H9 (cell line): ENCODE results near the gene ACTN4. TPM values are rescaled to one million over a fixed set of nuclear protein-coding genes. Genes with fewer than 3 reads are reported as not detected.

Source experiments
- DNase-seq: peaks from one replicate; pipeline ENCODE4 v3.0.0-alpha.2; 2017
- H2AFZ ChIP-seq: one replicate; pipeline ENCODE4 v1.6.1; 2013; ENCODE audit warnings: mild to moderate bottlenecking, low read length, control low read depth, moderate library complexity
- H2AK5ac ChIP-seq: 2 replicates; pipeline ENCODE4 v1.6.1; 2013; ENCODE audit warnings: low read length, control low read depth, mixed read lengths; ENCODE audit not compliant: insufficient read length
- H2BK120ac ChIP-seq: one replicate; pipeline ENCODE4 v1.6.1; 2013; ENCODE audit warnings: low read depth, mild to moderate bottlenecking, low read length, control low read depth, inconsistent platforms; ENCODE audit not compliant: poor library complexity, severe bottlenecking
- H2BK12ac ChIP-seq: 2 replicates; pipeline ENCODE4 v1.6.1; 2013; ENCODE audit warnings: low read length, control low read depth, mixed read lengths, low read depth; ENCODE audit not compliant: insufficient read length
- H2BK15ac ChIP-seq: 2 replicates; pipeline ENCODE4 v1.6.1; 2013; ENCODE audit warnings: low read depth, low read length, control low read depth
- H2BK20ac ChIP-seq: one replicate; pipeline ENCODE4 v1.6.1; 2013; ENCODE audit warnings: low read depth, mild to moderate bottlenecking, low read length, control low read depth, inconsistent platforms; ENCODE audit not compliant: poor library complexity, severe bottlenecking
- H2BK5ac ChIP-seq: 2 replicates; pipeline ENCODE4 v1.6.1; 2013; ENCODE audit warnings: low read length, control low read depth, mixed read lengths; ENCODE audit not compliant: insufficient read length
- H3K14ac ChIP-seq: 2 replicates; pipeline ENCODE4 v1.6.1; 2013; ENCODE audit warnings: low read length, control low read depth; ENCODE audit not compliant: insufficient read depth
- H3K18ac ChIP-seq: 2 replicates; pipeline ENCODE4 v1.6.1; 2013; ENCODE audit warnings: low read depth, mild to moderate bottlenecking, mixed read lengths, low read length, control low read depth; ENCODE audit not compliant: insufficient read length
- H3K23ac ChIP-seq: 2 replicates; pipeline ENCODE4 v1.6.1; 2013; ENCODE audit warnings: low read length, control low read depth, mixed read lengths, low read depth; ENCODE audit not compliant: insufficient read length
- H3K23me2 ChIP-seq: 2 replicates; pipeline ENCODE4 v1.6.1; 2013; ENCODE audit warnings: low read depth, mild to moderate bottlenecking, mixed read lengths, low read length, control low read depth; ENCODE audit not compliant: insufficient read length, poor library complexity, severe bottlenecking
- H3K27ac ChIP-seq: 2 replicates; pipeline ENCODE4 v1.5.1; 2013; ENCODE audit warnings: low read length, control low read depth, mixed read lengths, low read depth; ENCODE audit not compliant: insufficient read length
- H3K27me3 ChIP-seq: 2 replicates; pipeline ENCODE4 v1.6.1; 2013; ENCODE audit warnings: low read length, control low read depth, inconsistent platforms; ENCODE audit not compliant: insufficient read depth
- H3K4ac ChIP-seq: 2 replicates; pipeline ENCODE4 v1.6.1; 2013; ENCODE audit warnings: low read depth, mild to moderate bottlenecking, control low read depth, inconsistent platforms, low read length, moderate library complexity
- H3K4me1 ChIP-seq: 2 replicates; pipeline ENCODE4 v1.6.1; 2013; ENCODE audit warnings: low read length, control low read depth, inconsistent platforms; ENCODE audit not compliant: insufficient read depth
- H3K4me2 ChIP-seq: 2 replicates; pipeline ENCODE4 v1.6.1; 2013; ENCODE audit warnings: low read length, control low read depth, mixed read lengths; ENCODE audit not compliant: insufficient read length, insufficient read depth
- H3K56ac ChIP-seq: 2 replicates; pipeline ENCODE4 v1.6.1; 2013; ENCODE audit warnings: low read depth, mild to moderate bottlenecking, mixed read lengths, low read length, control low read depth; ENCODE audit not compliant: insufficient read length
- H3K79me1 ChIP-seq: 2 replicates; pipeline ENCODE4 v1.6.1; 2013; ENCODE audit warnings: low read depth, mild to moderate bottlenecking, moderate library complexity, low read length, control low read depth, inconsistent platforms; ENCODE audit not compliant: insufficient read depth, poor library complexity, severe bottlenecking
- H3K79me2 ChIP-seq: 2 replicates; pipeline ENCODE4 v1.6.1; 2013; ENCODE audit warnings: low read length, control low read depth, inconsistent platforms; ENCODE audit not compliant: insufficient read depth
- H3K9ac ChIP-seq: 2 replicates; pipeline ENCODE4 v1.6.1; 2013; ENCODE audit warnings: low read length, control low read depth, mixed read lengths; ENCODE audit not compliant: insufficient read length; ENCODE audit errors: extremely low read depth
- H3K9me3 ChIP-seq: one replicate; pipeline ENCODE4 v1.6.1; 2013; ENCODE audit warnings: low read depth, low read length, inconsistent platforms; ENCODE audit not compliant: control insufficient read depth
- H3T11ph ChIP-seq: one replicate; pipeline ENCODE4 v1.6.1; 2013; ENCODE audit warnings: mild to moderate bottlenecking, low read length, control low read depth, inconsistent platforms
- H4K20me1 ChIP-seq: one replicate; pipeline ENCODE4 v1.6.1; 2013; ENCODE audit not compliant: control insufficient read depth, insufficient read length, insufficient read depth
- H4K5ac ChIP-seq: 2 replicates; pipeline ENCODE4 v1.6.1; 2013; ENCODE audit warnings: low read depth, mild to moderate bottlenecking, mixed read lengths, low read length, control low read depth; ENCODE audit not compliant: insufficient read length
- H4K8ac ChIP-seq: replicated peaks from 2 replicates; pipeline ENCODE4 v1.6.1; 2013; ENCODE audit warnings: low read length, control low read depth, mixed read lengths, low read depth; ENCODE audit not compliant: insufficient read length
- H4K91ac ChIP-seq: 2 replicates; pipeline ENCODE4 v1.6.1; 2013; ENCODE audit warnings: low read depth, mild to moderate bottlenecking, moderate library complexity, mixed read lengths, low read length, control low read depth; ENCODE audit not compliant: insufficient read length
- H3K27ac Mint-ChIP-seq, 3 experiments: 2 replicates in 2 of 3; 3 replicates in 1 of 3; pipeline ENCODE4 v1.8.0; 2020 to 2021; ENCODE audit warnings: mixed read lengths in 3 of 3, mild to moderate bottlenecking in 1 of 3, moderate library complexity in 1 of 3
- H3K27me3 Mint-ChIP-seq: 2 replicates; pipeline ENCODE4 v1.8.0; 2021; ENCODE audit warnings: low read depth, mild to moderate bottlenecking, moderate library complexity, mixed read lengths
- H3K36me3 Mint-ChIP-seq, 3 experiments: 2 replicates in 2 of 3; 3 replicates in 1 of 3; pipeline ENCODE4 v1.8.0; 2020 to 2021; ENCODE audit warnings: low read depth in 3 of 3, mixed read lengths in 3 of 3; ENCODE audit not compliant: insufficient read depth in 1 of 3
- H3K4me1 Mint-ChIP-seq, 2 experiments: 2 replicates each; pipeline ENCODE4 v1.8.0; 2020; ENCODE audit warnings: mixed read lengths in 2 of 2
- H3K4me3 Mint-ChIP-seq, 2 experiments: 2 replicates in 1 of 2; 3 replicates in 1 of 2; pipeline ENCODE4 v1.8.0; 2020 to 2021; ENCODE audit warnings: mild to moderate bottlenecking in 2 of 2, mixed read lengths in 2 of 2, moderate library complexity in 1 of 2
- H3K9me3 Mint-ChIP-seq, 2 experiments: 2 replicates in 1 of 2; 3 replicates in 1 of 2; pipeline ENCODE4 v1.8.0; 2020; ENCODE audit warnings: mild to moderate bottlenecking in 2 of 2, mixed read lengths in 2 of 2, moderate library complexity in 1 of 2
- WGBS: extraction: QIAGEN DNeasy Blood & Tissue Kit; methylation state at CpG from one replicate; pipeline ENCODE4 v1.1.7; 2013; ENCODE audit warnings: missing lambda C conversion rate, low lambda C conversion rate, mixed read lengths; ENCODE audit not compliant: insufficient read length; ENCODE audit errors: extremely low coverage; 5-methylcytosine and 5-hydroxymethylcytosine counted together
- total RNA-seq: library from RNA; stranded (reverse); gene quantifications from 2 replicates; pipeline ENCODE4 v1.2.1, GENCODE V29; 2021
- TF ChIP-seq, protein P1 (sequence below): fragments of 200-600 bp; sonication (generic); conservative IDR thresholded peaks from 3 replicates; pipeline ENCODE4 v1.8.0; 2021; ENCODE audit warnings: antibody characterized with exemption, mild to moderate bottlenecking

The ACTN4 gene
- total RNA-seq, 1 experiment from 2014 or later: 369 TPM

- Histone ChIP-seq H3K79me1 (no peaks in the 10 kb centered on the region), H4K5ac (no peak overlapping the region), H3K27ac (no peak overlapping the region), H3K23me2 (no peaks in the 10 kb centered on the region), H3K79me2 (no peaks in the 10 kb centered on the region), H2BK20ac (no peak overlapping the region), H2AK5ac (no peak overlapping the region), H3K14ac (no peak overlapping the region), H3K4me1 (no peaks in the 10 kb centered on the region), H3K4ac (no peak overlapping the region), H3K18ac (no peak overlapping the region), H4K20me1 (no peaks in the 10 kb centered on the region), H3K9me3 (no peaks in the 10 kb centered on the region), H3K4me2 (no peak overlapping the region), H3K23ac (no peak overlapping the region), H2BK120ac (no peak overlapping the region), H2BK15ac (no peak overlapping the region), H3T11ph (no peak overlapping the region), H4K91ac (no peak overlapping the region), H2BK5ac (no peak overlapping the region), H3K9ac (no peak overlapping the region), H4K8ac (no peak overlapping the region), H2AFZ (no peak overlapping the region), H3K27me3 (no peaks in the 10 kb centered on the region; the same call in 1 of the 2 replicates), H3K56ac (no peak overlapping the region), H2BK12ac (no peak overlapping the region)
- no peaks in the 10 kb centered on the region; a peak in 1 of 5 replicates for H3K9me3 Mint-ChIP-seq
- H3K36me3 Mint-ChIP-seq: peaks cover 0 to 6% (median 0%) of the 10 kb centered on the region in 3 experiments; a peak in 3 of 7 replicates
- peaks cover 2 to 11% of the 10 kb centered on the region in 2 experiments; a peak in 2 of 4 replicates for H3K4me1 Mint-ChIP-seq
- no peak overlapping the region for H3K27ac Mint-ChIP-seq
- no CpG with 5 or more reads among the region's 9 CpGs for WGBS
- H3K4me3 Mint-ChIP-seq: no peak overlapping the region
- TF ChIP-seq, protein P1, sequence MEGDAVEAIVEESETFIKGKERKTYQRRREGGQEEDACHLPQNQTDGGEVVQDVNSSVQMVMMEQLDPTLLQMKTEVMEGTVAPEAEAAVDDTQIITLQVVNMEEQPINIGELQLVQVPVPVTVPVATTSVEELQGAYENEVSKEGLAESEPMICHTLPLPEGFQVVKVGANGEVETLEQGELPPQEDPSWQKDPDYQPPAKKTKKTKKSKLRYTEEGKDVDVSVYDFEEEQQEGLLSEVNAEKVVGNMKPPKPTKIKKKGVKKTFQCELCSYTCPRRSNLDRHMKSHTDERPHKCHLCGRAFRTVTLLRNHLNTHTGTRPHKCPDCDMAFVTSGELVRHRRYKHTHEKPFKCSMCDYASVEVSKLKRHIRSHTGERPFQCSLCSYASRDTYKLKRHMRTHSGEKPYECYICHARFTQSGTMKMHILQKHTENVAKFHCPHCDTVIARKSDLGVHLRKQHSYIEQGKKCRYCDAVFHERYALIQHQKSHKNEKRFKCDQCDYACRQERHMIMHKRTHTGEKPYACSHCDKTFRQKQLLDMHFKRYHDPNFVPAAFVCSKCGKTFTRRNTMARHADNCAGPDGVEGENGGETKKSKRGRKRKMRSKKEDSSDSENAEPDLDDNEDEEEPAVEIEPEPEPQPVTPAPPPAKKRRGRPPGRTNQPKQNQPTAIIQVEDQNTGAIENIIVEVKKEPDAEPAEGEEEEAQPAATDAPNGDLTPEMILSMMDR: no peak
- no peak for DNase-seq
- peaks cover 29% of the 10 kb centered on the region for H3K27me3 Mint-ChIP-seq
Measured at GRCh38 chr19:38742296-38742695, 94.8 kb downstream of the ACTN4 start.
